IMR-90 (cell line): ENCODE data around the gene CUX1. TPM values are rescaled to one million over a fixed set of nuclear protein-coding genes. Genes with fewer than 3 reads are reported as not detected.
A peak's percentile ranks its signal among the peaks of the same experiment; 100 is the strongest.

Source experiments
- ATAC-seq: fragments of 200-7000 bp; cut with Tn5 transposase; 2 replicates; pipeline ENCODE4 v1.9.1; 2020; ENCODE audit warnings: low read depth, mild to moderate bottlenecking, moderate library complexity
- BruUV-seq: library from RNA; stranded (reverse); fragments of 400-500 nt; replicated peaks from 2 replicates; lab custom pipeline; 2021; lab: Mats Ljungman, UMichigan
- CTCF ChIA-PET: fragments of 300-600 bp; formaldehyde crosslinking; extraction: SDS; loops from one replicate; lab custom pipeline; 2021; ENCODE audit warnings: antibody characterized with exemption; lab: Yijun Ruan, JAX
- POLR2A ChIA-PET: fragments of 300-600 bp; sonication (Branson Sonifier 250); formaldehyde crosslinking; loops from one replicate; lab custom pipeline; 2022; ENCODE audit warnings: antibody characterized with exemption; ENCODE audit not compliant: unreplicated experiment; lab: Charles Lee
- DNase-seq: peaks from one replicate; pipeline ENCODE4 v3.0.0; 2013
- H2AFZ ChIP-seq: replicated peaks from 2 replicates; pipeline ENCODE3; 2013; ENCODE audit warnings: low read length, mild to moderate bottlenecking; ENCODE audit not compliant: poor library complexity
- H2AK5ac ChIP-seq: 2 replicates; pipeline ENCODE4 v1.6.1; 2013; ENCODE audit warnings: low read depth, low read length, inconsistent platforms
- H2AK9ac ChIP-seq: replicated peaks from 2 replicates; pipeline ENCODE3; 2013; ENCODE audit warnings: mild to moderate bottlenecking, low read depth, low read length, moderate library complexity; ENCODE audit not compliant: poor library complexity
- H2BK120ac ChIP-seq: 2 replicates; pipeline ENCODE4 v1.6.1; 2013; ENCODE audit warnings: low read depth, low read length, inconsistent platforms
- H2BK15ac ChIP-seq: 3 replicates; pipeline ENCODE4 v1.6.1; 2013; ENCODE audit warnings: low read depth, low read length, inconsistent platforms
- H2BK20ac ChIP-seq: 2 replicates; pipeline ENCODE4 v1.6.1; 2013; ENCODE audit warnings: low read depth, mild to moderate bottlenecking, inconsistent platforms, low read length, moderate library complexity
- H2BK5ac ChIP-seq: 2 replicates; pipeline ENCODE4 v1.6.1; 2013; ENCODE audit warnings: mild to moderate bottlenecking, low read depth, low read length, inconsistent platforms; ENCODE audit not compliant: poor library complexity, severe bottlenecking
- H3K14ac ChIP-seq: replicated peaks from 2 replicates; pipeline ENCODE4 v1.6.1; 2013; ENCODE audit warnings: low read depth, low read length, inconsistent platforms
- H3K18ac ChIP-seq: 2 replicates; pipeline ENCODE4 v1.6.1; 2013; ENCODE audit warnings: low read depth, low read length, control low read depth
- H3K23ac ChIP-seq: 2 replicates; pipeline ENCODE4 v1.6.1; 2013; ENCODE audit warnings: low read depth, low read length, inconsistent platforms
- H3K27ac ChIP-seq: 2 replicates; pipeline ENCODE4 v1.5.1; 2013; ENCODE audit warnings: mild to moderate bottlenecking, control low read depth, low read length; ENCODE audit not compliant: insufficient read depth
- H3K27me3 ChIP-seq: 2 replicates; pipeline ENCODE4 v1.6.1; 2013; ENCODE audit warnings: low read length; ENCODE audit not compliant: control insufficient read depth, insufficient read depth
- H3K36me3 ChIP-seq: 2 replicates; pipeline ENCODE4 v1.6.1; 2013; ENCODE audit warnings: low read length, mixed read lengths; ENCODE audit not compliant: control insufficient read depth, insufficient read depth
- H3K4ac ChIP-seq: 2 replicates; pipeline ENCODE4 v1.6.1; 2013; ENCODE audit warnings: low read depth, low read length, inconsistent platforms
- H3K4me1 ChIP-seq: 2 replicates; pipeline ENCODE4 v1.6.1; 2013; ENCODE audit warnings: low read length, mixed read lengths; ENCODE audit not compliant: control insufficient read depth, insufficient read depth
- H3K4me2 ChIP-seq: 2 replicates; pipeline ENCODE4 v1.6.1; 2013; ENCODE audit warnings: low read depth, mild to moderate bottlenecking, control low read depth, low read length, moderate library complexity
- H3K4me3 ChIP-seq: 2 replicates; pipeline ENCODE4 v1.5.1; 2013; ENCODE audit warnings: low read depth, mild to moderate bottlenecking, control low read depth, low read length, moderate library complexity; ENCODE audit not compliant: insufficient read depth
- H3K56ac ChIP-seq: 2 replicates; pipeline ENCODE4 v1.6.1; 2013; ENCODE audit warnings: low read length, inconsistent platforms; ENCODE audit not compliant: insufficient read depth; ENCODE audit errors: extremely low read depth
- H3K79me1 ChIP-seq, 2 experiments: 2 replicates each; pipeline ENCODE4 v1.6.1; 2013; ENCODE audit warnings: low read length in 2 of 2, inconsistent platforms in 1 of 2, low read depth in 1 of 2
- H3K9ac ChIP-seq: 2 replicates; pipeline ENCODE4 v1.6.1; 2013; ENCODE audit warnings: low read depth, low read length, control low read depth
- H3K9me1 ChIP-seq: 2 replicates; pipeline ENCODE4 v1.6.1; 2013; ENCODE audit warnings: low read length, inconsistent platforms; ENCODE audit not compliant: insufficient read depth
- H3K9me3 ChIP-seq: 2 replicates; pipeline ENCODE4 v1.6.1; 2013; ENCODE audit warnings: low read length; ENCODE audit not compliant: control insufficient read depth, insufficient read depth
- H4K20me1 ChIP-seq: 2 replicates; pipeline ENCODE4 v1.6.1; 2013; ENCODE audit warnings: low read length, inconsistent platforms; ENCODE audit not compliant: insufficient read depth
- H4K5ac ChIP-seq: 2 replicates; pipeline ENCODE4 v1.6.1; 2013; ENCODE audit warnings: mild to moderate bottlenecking, low read depth, low read length, control low read depth
- H4K8ac ChIP-seq, 2 experiments: 2 replicates each; pipeline ENCODE4 v1.6.1; 2013; ENCODE audit warnings: low read depth in 2 of 2, low read length in 2 of 2, control low read depth in 1 of 2, inconsistent platforms in 1 of 2
- H4K91ac ChIP-seq: 2 replicates; pipeline ENCODE4 v1.6.1; 2013; ENCODE audit warnings: low read depth, low read length, inconsistent platforms; ENCODE audit not compliant: insufficient read depth
- BHLHE40 ChIP-seq: fragments of 150-350 bp; IDR thresholded peaks from 2 replicates; pipeline ENCODE4 v1.6.1; 2016; ENCODE audit warnings: mild to moderate bottlenecking, low read depth, low read length
- CEBPB ChIP-seq: IDR thresholded peaks from 2 replicates; pipeline ENCODE4 v1.6.1; 2012; ENCODE audit warnings: low read depth, low read length, improper control_type of control experiment
- CHD1 ChIP-seq: IDR thresholded peaks from 2 replicates; pipeline ENCODE4 v1.6.1; 2012; ENCODE audit warnings: low read depth, low read length, improper control_type of control experiment
- CTCF ChIP-seq: conservative IDR thresholded peaks from 2 replicates; pipeline ENCODE4 v1.5.1; 2012; ENCODE audit warnings: mild to moderate bottlenecking, low read depth, low read length, improper control_type of control experiment
- ELK1 ChIP-seq: fragments of 150-350 bp; IDR thresholded peaks from 2 replicates; pipeline ENCODE4 v1.6.1; 2016; ENCODE audit warnings: low read depth, mild to moderate bottlenecking, low read length, moderate library complexity, borderline replicate concordance
- MAFK ChIP-seq: IDR thresholded peaks from 2 replicates; pipeline ENCODE4 v1.6.1; 2012; ENCODE audit warnings: low read depth, low read length, improper control_type of control experiment
- MAZ ChIP-seq: IDR thresholded peaks from 2 replicates; pipeline ENCODE4 v1.6.1; 2012; ENCODE audit warnings: low read depth, mild to moderate bottlenecking, low read length, improper control_type of control experiment, moderate library complexity, borderline replicate concordance
- NFE2L2 ChIP-seq: fragments of 150-350 bp; IDR thresholded peaks from 2 replicates; pipeline ENCODE4 v1.6.1; 2016; ENCODE audit warnings: low read depth, mild to moderate bottlenecking, low read length
- POLR2A ChIP-seq: IDR thresholded peaks from 2 replicates; pipeline ENCODE4 v1.6.1; 2012; ENCODE audit warnings: mild to moderate bottlenecking, low read depth, low read length
- RAD21 ChIP-seq: IDR thresholded peaks from 2 replicates; pipeline ENCODE4 v1.6.1; 2012; ENCODE audit warnings: low read length, improper control_type of control experiment
- RCOR1 ChIP-seq: IDR thresholded peaks from 2 replicates; pipeline ENCODE4 v1.6.1; 2012; ENCODE audit warnings: mild to moderate bottlenecking, low read length, improper control_type of control experiment; ENCODE audit not compliant: insufficient replicate concordance
- RFX5 ChIP-seq: IDR thresholded peaks from 2 replicates; pipeline ENCODE4 v1.8.0; 2012; ENCODE audit warnings: low read depth, mild to moderate bottlenecking, low read length, moderate library complexity
- SMC3 ChIP-seq: fragments of 150-350 bp; IDR thresholded peaks from 2 replicates; pipeline ENCODE4 v1.6.1; 2016; ENCODE audit warnings: low read depth, mild to moderate bottlenecking, antibody characterized with exemption, low read length, moderate library complexity
- WGBS, 2 experiments: methylation state at CpG; one replicate each; pipeline versions ENCODE4 v1.1.5 to v1.1.7; 2013; ENCODE audit warnings: missing lambda C conversion rate in 2 of 2; ENCODE audit not compliant: insufficient read length in 1 of 2; ENCODE audit errors: extremely low coverage in 2 of 2; 5-methylcytosine and 5-hydroxymethylcytosine counted together
- dilution Hi-C: fragments of 300-500 bp; cut with HindIII; formaldehyde crosslinking; loops from one replicate; pipeline ENCODE4 v1.14.3; 2018; ENCODE audit warnings: low sequenced_read_pairs; ENCODE audit not compliant: unreplicated experiment
- in situ Hi-C: fragments of 300-500 bp; cut with MboI; formaldehyde crosslinking; loops from 3 replicates; pipeline ENCODE4 v1.14.3; 2019; ENCODE audit warnings: low sequenced_read_pairs, inconsistent platforms, mixed read lengths
- intact Hi-C: fragments of 100-400 bp; cut with micrococcal nuclease; formaldehyde crosslinking; loops from 2 replicates; pipeline ENCODE4 v1.10.0; 2022
- polyA plus RNA-seq, 3 experiments: library from polyadenylated mRNA; depleted of rRNA; stranded (reverse); fragments of >200 nt; gene quantifications; 2 replicates each; pipeline ENCODE4 v1.2.3, GENCODE V29; 2012; ENCODE audit warnings: low replicate concordance in 1 of 3
- total RNA-seq: library from RNA; depleted of rRNA; stranded (reverse); fragments of >200 nt; gene quantifications from 2 replicates; pipeline ENCODE4 v1.2.3, GENCODE V29; 2012

The CUX1 gene
- total and polyA plus RNA-seq, 2 of the 4 experiments (the other 2 are of a cell fraction) = 19.7 to 46.4 TPM

DNA sequence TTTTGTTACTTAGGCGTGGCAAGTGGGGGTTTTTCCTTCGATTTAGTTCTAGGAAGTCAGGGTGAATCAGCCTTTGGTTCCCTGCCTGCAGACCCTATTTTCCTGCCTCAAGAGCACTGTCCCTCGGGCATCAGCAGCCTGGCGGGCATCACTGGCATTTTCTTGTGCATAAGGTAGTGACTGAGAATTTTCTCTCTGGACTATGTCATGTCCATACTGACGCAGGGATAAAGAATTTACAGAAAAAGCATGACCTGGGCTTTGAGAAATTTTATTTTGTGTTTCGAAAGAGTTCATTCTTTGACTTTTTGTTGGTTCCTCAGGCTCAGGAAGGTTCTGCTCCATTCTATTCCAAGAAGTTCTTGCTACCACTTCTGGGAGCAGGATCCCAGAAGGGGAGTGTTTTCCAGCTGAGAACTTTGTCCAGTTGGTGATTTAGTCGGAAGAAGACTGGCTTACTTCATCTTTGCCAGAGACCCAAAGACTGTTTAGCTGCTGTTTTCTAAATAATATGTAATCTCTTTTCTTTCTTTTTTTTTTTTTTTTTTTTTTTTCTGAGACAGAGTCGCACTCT, 255.3 kb downstream of the CUX1 start:
- peaks cover 5% of the 10 kb centered on the region; the same call in 1 of the 2 replicates for H4K20me1 ChIP-seq
- TF ChIP-seq ELK1 (no peak), BHLHE40 (no peak), CTCF (no peak), RFX5 (no peak), CEBPB (no peak), POLR2A (no peak), CHD1 (no peak), RCOR1 (no peak), RAD21 (no peak), NFE2L2 (no peak), MAZ (no peak), SMC3 (no peak), MAFK (no peak)
- no peak overlapping the region for H3K4me2 ChIP-seq
- no peak overlapping the region for H4K91ac ChIP-seq
- peaks cover 13 to 35% of the 10 kb centered on the region in 2 experiments for H3K79me1 ChIP-seq
- H2AK9ac ChIP-seq = no peak overlapping the region
- H2BK120ac ChIP-seq = no peak overlapping the region
- H2BK5ac ChIP-seq = no peak overlapping the region
- dilution Hi-C loops = no loop called here
- ChIA-PET POLR2A (no interaction called here), CTCF (no interaction called here)
- no peak overlapping the region for H3K4me3 ChIP-seq
- H3K27ac ChIP-seq = no peak overlapping the region
- BruUV-seq = no TSS peak
- H4K5ac ChIP-seq = no peak overlapping the region
- no peak overlapping the region for H3K9ac ChIP-seq
- DNase-seq (peak; percentile 12), ATAC-seq (no peak; the same call in 1 of the 2 replicates)
- H4K8ac ChIP-seq = no peak overlapping the region
- H3K4ac ChIP-seq = no peak overlapping the region
- intact Hi-C loops = no loop called here
- H2AFZ ChIP-seq = no peak overlapping the region
- peak overlapping the region; percentile 65; the same call in 1 of the 2 replicates for H3K14ac ChIP-seq
- H3K27me3 ChIP-seq = no peaks in the 10 kb centered on the region
- in situ Hi-C loops = no loop called here
- H3K23ac ChIP-seq = no peak overlapping the region; the same call in 1 of the 2 replicates
- H3K4me1 ChIP-seq = peaks cover 2% of the 10 kb centered on the region; the same call in 1 of the 2 replicates
- H3K56ac ChIP-seq = no peak overlapping the region
- H2AK5ac ChIP-seq = no peak overlapping the region
- no peak overlapping the region for H2BK15ac ChIP-seq
- H3K9me3 ChIP-seq = peaks cover 9% of the 10 kb centered on the region
- H3K9me1 ChIP-seq = peaks cover 7% of the 10 kb centered on the region
- no CpG with 5 or more reads among the region's 8 CpGs for WGBS, 2 experiments
- H2BK20ac ChIP-seq = no peak overlapping the region
- no peak overlapping the region for H3K18ac ChIP-seq
- peaks cover 32% of the 10 kb centered on the region for H3K36me3 ChIP-seq
